Activated effector memory CD4-positive, alpha-beta T cell treated with anti-CD3 and anti-CD28 coated beads, Interleukin-2, amount 50 U/mL, for 16 hours (primary cell): Measurements from ENCODE around the gene KRT85.

Source experiments
- DNase-seq: peaks from one replicate; pipeline ENCODE4 v3.0.0-alpha.2; 2020

KRT85 gene

GRCh38 chr12:52364061-52364460, 3.2 kb downstream of the KRT85 start:
- no peak for DNase-seq

GRCh38 chr12:52363111-52363679, 4.1 kb downstream of the KRT85 start:
- no peak for DNase-seq

- no peak for DNase-seq
Measured at GRCh38 chr12:52362118-52362726, 5.1 kb downstream of the KRT85 start.

GRCh38 chr12:52361553-52361952, 5.7 kb downstream of the KRT85 start:
- no peak for DNase-seq

DNA sequence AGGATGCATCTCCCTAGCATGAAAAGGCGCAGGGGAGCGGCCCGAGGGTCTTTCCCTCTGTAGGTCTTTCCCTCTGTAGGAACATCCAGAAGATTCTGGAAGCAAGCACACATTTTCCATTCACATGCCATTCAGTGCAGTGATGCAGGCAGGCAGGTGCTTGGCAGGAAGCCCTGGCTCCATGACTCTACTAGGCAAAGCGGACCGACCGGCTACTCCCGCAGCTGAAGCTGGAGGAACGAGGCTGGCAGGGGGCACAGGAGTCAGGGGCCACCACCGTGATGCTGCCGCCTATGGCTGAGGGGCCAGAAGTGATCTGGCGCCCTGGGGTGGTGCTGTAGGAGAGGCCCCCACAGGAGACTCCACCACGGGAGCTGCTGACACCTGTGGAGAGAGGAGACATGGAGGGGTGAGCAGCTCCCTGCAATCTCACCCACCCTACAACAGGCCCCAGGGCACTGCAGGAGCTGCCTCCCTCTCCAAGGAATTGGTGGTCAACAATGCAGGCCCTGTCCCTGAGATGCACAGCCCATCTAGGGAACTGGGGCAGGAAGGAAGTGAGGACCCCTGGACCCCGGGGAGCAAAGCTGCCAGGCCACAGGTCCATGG, 6.5 kb downstream of the KRT85 start:
- DNase-seq = peak; percentile 55

DNA sequence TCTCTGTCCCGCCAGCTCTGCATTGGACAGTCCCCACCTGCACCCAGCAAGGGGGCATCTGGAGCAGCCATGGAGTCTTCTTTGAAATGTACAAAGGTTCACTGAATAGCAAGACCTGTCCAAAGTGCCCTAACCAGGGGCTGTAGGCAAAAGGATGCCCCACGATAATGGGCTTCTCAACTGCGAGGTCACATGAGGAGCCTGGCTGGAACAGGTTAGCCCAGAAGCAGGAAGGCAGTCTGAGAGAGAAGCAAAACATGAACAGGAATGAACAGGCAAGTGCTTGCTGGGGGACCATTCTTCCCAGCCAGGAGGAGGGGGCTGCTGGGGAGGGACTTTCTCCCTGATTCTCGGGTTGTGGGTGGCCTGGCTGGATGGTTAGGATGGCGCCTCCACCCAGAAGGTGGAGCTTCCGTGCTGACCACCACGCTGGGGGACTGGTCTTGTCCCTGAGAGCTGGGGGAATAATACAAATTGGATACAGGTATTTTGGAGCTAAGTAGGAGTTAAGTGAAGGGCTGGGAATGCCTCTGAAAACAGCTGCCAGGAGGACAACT, 7.1 kb downstream of the KRT85 start:
- DNase-seq = peak; percentile 30

DNA sequence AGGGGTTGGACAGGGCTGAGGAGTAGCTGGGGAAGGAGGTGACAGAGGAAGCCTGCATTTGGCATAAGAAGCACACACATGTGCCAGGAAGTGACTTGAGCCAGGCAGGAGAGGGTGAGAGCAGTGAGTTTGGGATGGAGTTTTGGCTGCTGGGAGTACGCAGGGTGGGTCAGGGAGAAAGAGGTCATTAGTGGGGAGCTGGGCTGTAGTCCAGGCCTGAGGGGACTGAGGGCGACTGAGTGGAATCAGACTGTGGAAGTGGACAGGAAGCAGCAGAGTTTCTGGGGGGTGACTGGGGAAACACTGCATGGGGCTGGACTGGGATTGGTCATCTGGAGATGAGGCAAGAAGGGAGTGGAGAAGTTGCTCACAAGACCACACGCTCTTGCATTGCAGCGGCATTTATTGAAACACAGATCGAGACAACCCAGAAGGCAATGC, 7.6 kb downstream of the KRT85 start:
- DNase-seq = peak; percentile 50

DNA sequence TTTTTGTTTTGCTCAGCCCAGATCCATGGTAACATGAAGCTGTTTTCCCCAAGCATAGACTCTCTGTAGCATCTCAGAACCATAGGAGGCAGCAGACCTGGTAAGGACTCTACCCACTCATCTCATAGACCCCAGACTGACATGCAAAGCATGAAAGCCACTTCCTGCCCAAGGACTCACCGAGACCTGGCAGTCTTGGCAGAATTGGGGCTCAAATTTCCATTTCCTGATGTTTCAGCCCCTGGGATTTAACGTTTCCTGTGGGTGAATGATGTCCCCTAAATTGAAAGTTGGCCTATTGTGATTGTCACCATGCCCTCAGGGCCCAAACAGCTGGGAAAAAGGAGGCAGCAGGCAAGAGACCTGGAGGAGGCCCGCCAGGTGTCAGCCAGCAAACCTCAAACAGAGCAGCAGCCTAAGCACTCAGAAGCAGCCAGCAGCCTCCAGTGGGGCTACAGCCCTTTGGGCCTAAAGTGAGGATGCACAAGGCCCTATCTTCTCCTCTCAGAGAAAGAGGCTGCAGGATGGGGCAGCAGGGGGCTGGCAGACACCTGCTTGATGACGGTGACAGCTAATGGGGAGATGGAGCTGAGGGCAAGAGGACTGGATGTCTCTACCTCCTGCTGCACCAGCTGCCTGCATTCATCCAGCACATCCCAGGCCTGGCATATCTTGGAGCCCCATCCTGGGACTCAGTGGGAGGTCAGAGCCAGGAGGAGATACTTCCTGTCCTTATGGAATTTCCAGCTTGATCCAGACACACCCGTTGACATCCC, 8.5 kb downstream of the KRT85 start:
- peak; percentile 55 for DNase-seq

DNA sequence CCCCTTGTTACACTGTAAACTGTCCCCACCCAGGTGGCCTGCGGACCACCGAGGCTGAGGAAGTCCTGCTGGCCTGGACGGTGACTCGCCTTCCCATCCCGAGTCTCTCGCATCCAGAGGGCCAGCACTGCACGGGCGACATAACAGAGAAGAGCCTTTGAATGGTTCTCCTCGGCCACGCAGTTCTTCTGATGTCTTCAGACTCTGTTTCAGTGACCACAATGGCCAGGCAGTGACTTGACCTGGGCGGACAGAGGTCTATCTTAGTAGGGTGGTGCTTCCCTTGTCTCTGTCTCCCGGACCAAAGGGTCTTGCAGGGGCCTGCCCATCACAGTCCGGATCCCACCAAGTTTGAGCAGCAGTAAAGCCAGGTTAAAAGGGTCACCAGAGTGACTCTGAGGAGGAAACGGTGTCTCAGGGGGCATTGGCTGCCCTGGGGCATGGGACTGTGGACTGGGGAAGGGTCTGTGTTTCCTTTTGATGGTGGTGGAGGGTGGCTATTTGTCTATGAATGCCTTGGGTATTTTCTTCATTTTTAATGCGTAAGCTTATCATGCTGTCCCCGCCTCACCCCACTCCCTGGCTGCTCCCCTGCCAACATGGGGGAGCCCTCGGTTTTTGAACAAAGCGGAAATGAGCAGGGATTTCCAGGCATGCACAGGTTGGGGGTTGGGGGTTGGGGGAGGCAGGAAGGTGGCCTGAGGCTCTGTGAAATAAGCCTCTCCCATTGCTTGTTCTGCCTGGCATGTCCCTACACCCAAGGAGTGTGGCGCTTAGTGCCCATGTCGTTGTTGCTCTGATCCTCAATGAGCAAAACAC, 10.3 kb downstream of the KRT85 start:
- DNase-seq = peak; percentile 54

DNA sequence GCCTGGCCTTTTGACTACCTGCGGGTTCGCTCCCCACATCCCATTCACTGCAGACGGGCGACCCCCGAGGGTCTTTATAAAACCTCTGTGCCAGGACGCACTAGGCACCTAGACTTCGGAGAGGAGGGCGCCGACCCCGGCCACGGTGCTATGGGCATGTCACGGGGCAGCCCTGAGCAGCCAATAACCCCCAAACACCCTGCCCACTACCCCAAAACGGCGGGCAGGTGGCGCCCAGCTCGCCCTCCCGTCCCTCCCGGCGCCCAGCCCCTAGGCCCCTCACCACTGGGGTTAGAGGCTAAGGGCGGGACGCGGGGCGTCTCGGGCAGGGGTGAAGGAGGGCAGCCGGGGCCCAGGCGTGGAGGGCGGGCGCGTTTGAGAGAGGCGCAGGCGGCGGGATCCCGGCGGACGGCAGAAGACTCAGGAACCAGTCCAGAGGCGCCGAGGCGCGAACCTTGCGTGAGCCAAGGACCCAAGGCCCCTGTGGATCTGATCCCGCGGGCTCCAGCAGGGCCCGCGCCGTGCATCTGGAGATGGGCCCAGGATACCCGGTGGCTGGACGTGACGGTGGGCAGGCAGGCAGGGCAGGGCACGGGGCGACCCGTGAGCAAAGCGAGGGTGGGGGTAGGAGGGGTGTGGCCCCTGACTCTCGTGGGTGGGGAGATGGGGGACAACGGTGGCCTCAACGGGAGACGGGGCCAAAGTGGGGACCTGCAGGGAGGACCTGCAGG, 11.1 kb downstream of the KRT85 start:
- DNase-seq = peak; percentile 58

DNA sequence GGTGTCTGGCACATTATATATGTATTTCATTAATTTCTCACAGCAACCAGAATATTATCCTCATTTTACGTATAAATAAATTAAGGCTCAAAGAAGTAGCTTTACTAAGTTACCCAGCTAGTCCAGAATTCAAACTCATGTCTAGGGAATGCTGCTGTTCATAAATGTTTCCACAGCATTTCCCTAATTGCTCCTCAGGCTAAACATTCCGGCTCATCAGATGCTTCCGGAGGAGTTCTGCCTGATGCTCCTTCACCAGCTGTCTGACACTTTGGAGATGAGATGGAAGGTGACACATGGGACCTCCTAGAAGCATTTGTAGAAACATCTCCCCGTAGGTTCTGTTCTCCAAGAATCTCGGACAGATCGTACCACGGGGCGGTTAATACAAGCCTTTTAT, 12.1 kb downstream of the KRT85 start:
- DNase-seq = peak; percentile 16

DNA sequence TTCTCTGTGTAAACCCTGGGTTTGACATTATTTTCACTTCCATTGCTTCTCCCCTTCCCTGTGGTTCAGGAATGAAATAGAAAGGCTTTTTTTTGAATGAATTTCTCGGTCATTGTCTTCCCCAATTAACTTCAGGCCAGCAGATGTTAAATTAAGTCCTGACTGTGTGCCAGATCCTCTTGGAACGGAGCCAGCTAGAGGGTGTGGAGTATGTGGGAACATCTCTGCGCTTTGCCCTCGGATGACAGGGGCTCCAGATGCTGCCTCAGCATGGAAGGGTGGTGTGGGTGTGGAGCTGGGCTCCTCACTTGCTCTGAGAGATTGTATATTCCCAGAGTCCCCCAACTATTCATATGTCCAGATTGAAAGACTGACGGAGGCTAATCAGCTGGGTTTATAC, 13.1 kb downstream of the KRT85 start:
- no peak for DNase-seq

DNA sequence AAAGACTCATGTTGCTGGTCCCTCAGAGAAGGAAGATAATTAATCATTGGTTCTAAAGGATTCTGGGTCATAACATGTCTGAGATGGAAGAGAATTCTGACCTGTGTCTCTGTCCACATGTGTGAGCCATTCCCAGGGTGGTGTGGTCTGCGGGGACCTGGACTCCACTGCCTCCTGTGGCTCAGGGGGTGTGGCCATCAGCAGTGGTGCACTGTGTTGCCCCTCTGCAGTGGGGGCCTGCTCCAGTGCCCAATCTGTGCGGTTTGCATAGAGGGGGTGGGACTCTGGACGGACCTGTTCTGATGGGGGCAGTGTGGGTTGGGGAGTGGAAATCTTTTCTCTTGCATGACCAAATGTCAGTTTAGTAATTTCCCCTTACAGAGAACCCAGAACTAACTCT, 13.5 kb downstream of the KRT85 start:
- DNase-seq = peak; percentile 39

GRCh38 chr12:52352951-52353350, 14.3 kb downstream of the KRT85 start:
- DNase-seq = peak; percentile 30

DNA sequence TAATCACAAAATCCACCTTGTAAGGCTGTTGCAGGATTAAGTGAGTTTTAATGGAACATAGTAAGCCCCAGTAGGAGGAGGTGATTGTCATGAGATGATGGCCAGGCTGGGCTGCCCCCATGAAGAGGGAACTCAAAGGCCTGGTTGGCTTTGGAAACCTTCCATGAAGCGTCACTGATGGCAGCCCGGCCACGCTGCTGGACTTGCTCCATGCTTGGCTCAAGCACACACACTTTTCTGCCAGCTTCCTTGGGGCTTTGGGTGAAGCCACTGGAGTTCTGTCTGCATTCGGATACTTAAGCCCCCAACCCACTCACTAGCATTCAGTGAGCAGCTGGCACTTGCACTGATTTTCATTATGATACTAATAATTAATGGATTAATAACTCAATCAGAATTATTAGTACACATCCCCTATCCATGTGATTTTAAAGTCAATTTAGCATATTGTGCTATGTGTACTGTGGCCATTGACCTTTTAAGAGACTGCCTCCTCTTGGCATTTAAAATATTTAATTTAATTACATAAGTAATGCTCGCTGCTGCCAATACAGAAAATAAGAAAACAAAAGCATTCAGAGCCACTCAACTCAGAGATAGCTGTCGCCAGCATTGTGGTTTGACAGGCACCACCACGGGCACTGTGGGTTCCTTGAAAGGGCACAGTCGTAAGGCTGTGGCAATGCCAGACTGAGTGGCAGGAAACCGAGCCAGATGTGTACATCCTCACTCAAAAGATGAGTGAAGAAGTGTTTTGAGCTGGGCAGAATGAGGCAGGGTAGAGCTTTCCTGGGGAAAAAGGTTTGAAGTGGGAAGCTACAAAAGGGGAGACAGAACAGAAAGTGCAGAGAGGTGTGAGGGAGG, 15.9 kb downstream of the KRT85 start:
- peak; percentile 75 for DNase-seq

- peak; percentile 36 for DNase-seq
Measured at GRCh38 chr12:52350786-52351185, 16.5 kb downstream of the KRT85 start.

DNA sequence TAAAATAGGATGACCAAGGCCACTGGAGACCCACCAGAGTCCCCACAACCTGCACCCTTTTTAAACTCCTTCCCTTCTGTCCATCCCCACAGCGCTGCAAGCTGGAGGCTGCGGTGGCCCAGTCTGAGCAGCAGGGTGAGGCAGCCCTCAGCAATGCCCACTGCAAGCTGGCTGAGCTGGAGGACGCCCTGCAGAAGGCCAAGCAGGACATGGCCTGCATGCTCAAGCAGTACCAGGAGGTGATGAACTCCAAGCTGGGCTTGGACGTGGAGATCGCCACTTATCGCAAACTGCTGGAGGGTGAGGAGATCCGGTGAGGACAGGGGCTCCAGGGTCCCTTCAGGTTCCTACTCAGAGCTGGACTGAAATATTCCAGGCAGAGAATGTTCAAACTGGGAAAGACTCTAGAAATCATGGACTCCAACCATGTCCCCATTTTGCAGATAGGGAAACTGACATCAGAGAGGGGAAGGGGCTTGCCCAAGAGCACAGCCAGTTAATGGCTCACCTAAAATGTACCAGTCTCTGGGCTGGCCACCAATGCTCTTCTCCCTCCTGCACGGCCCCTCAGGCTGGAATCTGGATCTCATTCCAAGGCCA, 17.2 kb downstream of the KRT85 start:
- peak; percentile 49 for DNase-seq

- peak; percentile 22 for DNase-seq
Measured at GRCh38 chr12:52349196-52349595, 18.1 kb downstream of the KRT85 start.

DNA sequence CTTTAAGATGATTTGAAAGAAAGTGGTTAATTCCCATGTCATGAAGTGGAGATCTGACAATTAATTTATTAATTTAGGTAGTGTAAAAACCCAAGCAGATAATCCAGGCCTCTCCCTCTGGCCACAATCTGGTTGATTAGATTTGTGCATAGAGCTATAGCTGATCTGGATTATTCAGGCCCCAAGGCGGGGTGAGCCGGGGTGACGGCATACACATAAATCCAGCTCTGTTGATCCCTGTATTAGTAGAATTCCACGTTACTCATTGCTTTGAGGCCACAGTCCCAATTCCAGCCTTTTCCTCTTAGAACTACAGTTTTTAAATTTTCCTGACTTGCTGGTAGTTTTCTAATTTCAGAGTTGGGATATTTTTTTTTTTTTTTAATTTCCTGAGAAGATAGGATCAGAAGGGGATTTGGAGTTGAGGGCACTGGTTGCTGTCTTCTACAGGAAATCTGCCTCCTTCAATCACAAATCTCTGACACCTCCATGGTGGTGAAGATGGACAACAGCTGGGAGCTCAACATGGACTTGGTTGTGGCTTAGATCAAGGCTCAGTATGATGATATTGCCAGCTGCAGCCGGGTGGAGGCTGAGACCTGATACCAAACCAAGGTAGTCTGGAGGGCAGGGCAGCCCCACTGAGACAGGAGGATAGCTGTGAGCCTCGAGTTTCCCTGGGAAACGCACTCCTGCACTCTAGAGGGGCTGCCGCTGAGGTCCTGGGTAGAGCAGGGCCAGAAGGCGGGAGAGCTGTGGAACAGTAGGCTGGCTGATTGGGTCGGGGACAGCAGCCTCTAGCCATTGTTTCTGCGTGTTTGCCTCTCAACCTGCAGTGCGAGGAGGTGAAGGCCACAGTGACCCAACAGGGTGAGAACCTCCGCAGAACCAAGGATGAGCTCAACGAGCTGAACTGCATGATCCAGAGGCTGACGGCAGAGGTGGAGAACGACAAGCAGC, 19.4 kb downstream of the KRT85 start:
- DNase-seq = peak; percentile 31
